OCI-LY3 (cell line): ENCODE results near the gene TIMM44.

ENCODE experiments used
- CTCF ChIP-seq: fragments of 200-600, 300-600 bp; sonication (generic); IDR thresholded peaks from 2 replicates; pipeline ENCODE4 v1.5.1; 2014; ENCODE audit warnings: antibody characterized with exemption, low read length, low read depth
- EZH2phosphoT487 ChIP-seq: fragments of 200-600 bp; shearing (Covaris generic); IDR thresholded peaks from 2 replicates; pipeline ENCODE4 v1.6.1; 2018; ENCODE audit warnings: antibody characterized with exemption, mixed run types, low read depth

GRCh38 chr19:7919610-7920518, 23.6 kb downstream of the TIMM44 start, which contains the start of gene SNAPC2:
- TF ChIP-seq CTCF (no peak), EZH2phosphoT487 (no peak)
